ENCODE data around the gene AHSA1. TPM values are rescaled to one million over a fixed set of nuclear protein-coding genes. Genes with fewer than 3 reads are reported as not detected.

Gene AHSA1
- total and polyA plus RNA-seq, 2 of the 8 experiments (the other 6 are each of a cell fraction or from before 2014, with no cell fraction given): 155 to 221 TPM

DNA sequence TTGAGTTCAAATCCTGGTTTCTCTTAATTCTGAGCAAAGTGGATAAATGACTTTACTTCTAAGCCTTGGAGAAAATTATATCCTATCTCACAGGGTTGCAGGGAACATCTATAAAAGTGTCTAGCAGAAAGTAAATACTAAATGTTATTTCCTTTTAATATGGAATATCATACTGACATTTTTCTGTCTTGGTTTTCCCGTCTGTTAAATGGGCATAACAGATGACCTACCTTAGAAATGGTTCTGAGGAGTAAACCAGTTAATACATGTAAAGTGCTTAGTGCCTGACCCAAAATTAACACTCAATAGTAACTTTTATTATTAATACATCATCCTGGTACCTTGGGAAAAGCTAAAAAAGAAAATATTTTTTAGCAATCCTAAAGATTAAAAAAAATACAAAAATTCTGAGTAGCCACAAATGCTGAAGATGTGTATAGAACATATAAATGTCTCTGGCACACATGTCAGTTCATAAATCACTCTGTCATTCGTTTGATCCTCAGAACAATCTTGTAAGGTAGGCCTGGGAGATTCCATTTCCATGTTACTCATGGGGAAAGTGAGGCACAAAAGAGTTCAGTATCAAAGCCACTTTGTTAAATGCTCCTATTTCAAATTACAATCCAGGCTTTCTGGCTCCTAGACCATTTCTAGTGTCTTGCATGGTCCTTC is 1.8 kb upstream of the AHSA1 start (continued):
- TF ChIP-seq, protein P1, sequence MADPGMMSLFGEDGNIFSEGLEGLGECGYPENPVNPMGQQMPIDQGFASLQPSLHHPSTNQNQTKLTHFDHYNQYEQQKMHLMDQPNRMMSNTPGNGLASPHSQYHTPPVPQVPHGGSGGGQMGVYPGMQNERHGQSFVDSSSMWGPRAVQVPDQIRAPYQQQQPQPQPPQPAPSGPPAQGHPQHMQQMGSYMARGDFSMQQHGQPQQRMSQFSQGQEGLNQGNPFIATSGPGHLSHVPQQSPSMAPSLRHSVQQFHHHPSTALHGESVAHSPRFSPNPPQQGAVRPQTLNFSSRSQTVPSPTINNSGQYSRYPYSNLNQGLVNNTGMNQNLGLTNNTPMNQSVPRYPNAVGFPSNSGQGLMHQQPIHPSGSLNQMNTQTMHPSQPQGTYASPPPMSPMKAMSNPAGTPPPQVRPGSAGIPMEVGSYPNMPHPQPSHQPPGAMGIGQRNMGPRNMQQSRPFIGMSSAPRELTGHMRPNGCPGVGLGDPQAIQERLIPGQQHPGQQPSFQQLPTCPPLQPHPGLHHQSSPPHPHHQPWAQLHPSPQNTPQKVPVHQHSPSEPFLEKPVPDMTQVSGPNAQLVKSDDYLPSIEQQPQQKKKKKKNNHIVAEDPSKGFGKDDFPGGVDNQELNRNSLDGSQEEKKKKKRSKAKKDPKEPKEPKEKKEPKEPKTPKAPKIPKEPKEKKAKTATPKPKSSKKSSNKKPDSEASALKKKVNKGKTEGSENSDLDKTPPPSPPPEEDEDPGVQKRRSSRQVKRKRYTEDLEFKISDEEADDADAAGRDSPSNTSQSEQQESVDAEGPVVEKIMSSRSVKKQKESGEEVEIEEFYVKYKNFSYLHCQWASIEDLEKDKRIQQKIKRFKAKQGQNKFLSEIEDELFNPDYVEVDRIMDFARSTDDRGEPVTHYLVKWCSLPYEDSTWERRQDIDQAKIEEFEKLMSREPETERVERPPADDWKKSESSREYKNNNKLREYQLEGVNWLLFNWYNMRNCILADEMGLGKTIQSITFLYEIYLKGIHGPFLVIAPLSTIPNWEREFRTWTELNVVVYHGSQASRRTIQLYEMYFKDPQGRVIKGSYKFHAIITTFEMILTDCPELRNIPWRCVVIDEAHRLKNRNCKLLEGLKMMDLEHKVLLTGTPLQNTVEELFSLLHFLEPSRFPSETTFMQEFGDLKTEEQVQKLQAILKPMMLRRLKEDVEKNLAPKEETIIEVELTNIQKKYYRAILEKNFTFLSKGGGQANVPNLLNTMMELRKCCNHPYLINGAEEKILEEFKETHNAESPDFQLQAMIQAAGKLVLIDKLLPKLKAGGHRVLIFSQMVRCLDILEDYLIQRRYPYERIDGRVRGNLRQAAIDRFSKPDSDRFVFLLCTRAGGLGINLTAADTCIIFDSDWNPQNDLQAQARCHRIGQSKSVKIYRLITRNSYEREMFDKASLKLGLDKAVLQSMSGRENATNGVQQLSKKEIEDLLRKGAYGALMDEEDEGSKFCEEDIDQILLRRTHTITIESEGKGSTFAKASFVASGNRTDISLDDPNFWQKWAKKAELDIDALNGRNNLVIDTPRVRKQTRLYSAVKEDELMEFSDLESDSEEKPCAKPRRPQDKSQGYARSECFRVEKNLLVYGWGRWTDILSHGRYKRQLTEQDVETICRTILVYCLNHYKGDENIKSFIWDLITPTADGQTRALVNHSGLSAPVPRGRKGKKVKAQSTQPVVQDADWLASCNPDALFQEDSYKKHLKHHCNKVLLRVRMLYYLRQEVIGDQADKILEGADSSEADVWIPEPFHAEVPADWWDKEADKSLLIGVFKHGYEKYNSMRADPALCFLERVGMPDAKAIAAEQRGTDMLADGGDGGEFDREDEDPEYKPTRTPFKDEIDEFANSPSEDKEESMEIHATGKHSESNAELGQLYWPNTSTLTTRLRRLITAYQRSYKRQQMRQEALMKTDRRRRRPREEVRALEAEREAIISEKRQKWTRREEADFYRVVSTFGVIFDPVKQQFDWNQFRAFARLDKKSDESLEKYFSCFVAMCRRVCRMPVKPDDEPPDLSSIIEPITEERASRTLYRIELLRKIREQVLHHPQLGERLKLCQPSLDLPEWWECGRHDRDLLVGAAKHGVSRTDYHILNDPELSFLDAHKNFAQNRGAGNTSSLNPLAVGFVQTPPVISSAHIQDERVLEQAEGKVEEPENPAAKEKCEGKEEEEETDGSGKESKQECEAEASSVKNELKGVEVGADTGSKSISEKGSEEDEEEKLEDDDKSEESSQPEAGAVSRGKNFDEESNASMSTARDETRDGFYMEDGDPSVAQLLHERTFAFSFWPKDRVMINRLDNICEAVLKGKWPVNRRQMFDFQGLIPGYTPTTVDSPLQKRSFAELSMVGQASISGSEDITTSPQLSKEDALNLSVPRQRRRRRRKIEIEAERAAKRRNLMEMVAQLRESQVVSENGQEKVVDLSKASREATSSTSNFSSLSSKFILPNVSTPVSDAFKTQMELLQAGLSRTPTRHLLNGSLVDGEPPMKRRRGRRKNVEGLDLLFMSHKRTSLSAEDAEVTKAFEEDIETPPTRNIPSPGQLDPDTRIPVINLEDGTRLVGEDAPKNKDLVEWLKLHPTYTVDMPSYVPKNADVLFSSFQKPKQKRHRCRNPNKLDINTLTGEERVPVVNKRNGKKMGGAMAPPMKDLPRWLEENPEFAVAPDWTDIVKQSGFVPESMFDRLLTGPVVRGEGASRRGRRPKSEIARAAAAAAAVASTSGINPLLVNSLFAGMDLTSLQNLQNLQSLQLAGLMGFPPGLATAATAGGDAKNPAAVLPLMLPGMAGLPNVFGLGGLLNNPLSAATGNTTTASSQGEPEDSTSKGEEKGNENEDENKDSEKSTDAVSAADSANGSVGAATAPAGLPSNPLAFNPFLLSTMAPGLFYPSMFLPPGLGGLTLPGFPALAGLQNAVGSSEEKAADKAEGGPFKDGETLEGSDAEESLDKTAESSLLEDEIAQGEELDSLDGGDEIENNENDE (IDR thresholded peaks at IDR 0.05; ENCODE audit: insufficient replicate concordance, low read length): no peak
- TF ChIP-seq BRCA1 (IDR thresholded peaks at IDR 0.05; ENCODE audit: low read depth, low read length) (no peak), RBBP5 (IDR thresholded peaks at IDR 0.05; ENCODE audit: borderline replicate concordance, low read depth, low read length) (no peak), KDM4A (IDR thresholded peaks at IDR 0.05; ENCODE audit: low read depth, low read length, severe bottlenecking) (no peak), JUN (IDR thresholded peaks at IDR 0.05; ENCODE audit: low read depth, low read length) (no peak)
- TF ChIP-seq, protein P2, sequence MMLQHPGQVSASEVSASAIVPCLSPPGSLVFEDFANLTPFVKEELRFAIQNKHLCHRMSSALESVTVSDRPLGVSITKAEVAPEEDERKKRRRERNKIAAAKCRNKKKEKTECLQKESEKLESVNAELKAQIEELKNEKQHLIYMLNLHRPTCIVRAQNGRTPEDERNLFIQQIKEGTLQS (IDR thresholded peaks at IDR 0.05; ENCODE audit: insufficient read depth, low read depth, low read length): no peak

Measured in H1 (cell line).